IMR-90 (cell line): Measurements from ENCODE around the gene SPATA31E1. TPM values are rescaled to one million over a fixed set of nuclear protein-coding genes. Genes with fewer than 3 reads are reported as not detected.

ENCODE experiments used
- ATAC-seq: fragments of 200-7000 bp; cut with Tn5 transposase; 2 replicates; pipeline ENCODE4 v1.9.1; 2020; ENCODE audit warnings: low read depth, mild to moderate bottlenecking, moderate library complexity
- BruUV-seq: library from RNA; stranded (reverse); fragments of 400-500 nt; replicated peaks from 2 replicates; lab custom pipeline; 2021; lab: Mats Ljungman, UMichigan
- CTCF ChIA-PET: fragments of 300-600 bp; formaldehyde crosslinking; extraction: SDS; loops from one replicate; lab custom pipeline; 2021; ENCODE audit warnings: antibody characterized with exemption; lab: Yijun Ruan, JAX
- POLR2A ChIA-PET: fragments of 300-600 bp; sonication (Branson Sonifier 250); formaldehyde crosslinking; loops from one replicate; lab custom pipeline; 2022; ENCODE audit warnings: antibody characterized with exemption; ENCODE audit not compliant: unreplicated experiment; lab: Charles Lee
- DNase-seq: peaks from one replicate; pipeline ENCODE4 v3.0.0; 2013
- H2AFZ ChIP-seq: replicated peaks from 2 replicates; pipeline ENCODE3; 2013; ENCODE audit warnings: low read length, mild to moderate bottlenecking; ENCODE audit not compliant: poor library complexity
- H2AK5ac ChIP-seq: 2 replicates; pipeline ENCODE4 v1.6.1; 2013; ENCODE audit warnings: low read depth, low read length, inconsistent platforms
- H2AK9ac ChIP-seq: replicated peaks from 2 replicates; pipeline ENCODE3; 2013; ENCODE audit warnings: mild to moderate bottlenecking, low read depth, low read length, moderate library complexity; ENCODE audit not compliant: poor library complexity
- H2BK120ac ChIP-seq: 2 replicates; pipeline ENCODE4 v1.6.1; 2013; ENCODE audit warnings: low read depth, low read length, inconsistent platforms
- H2BK15ac ChIP-seq: 3 replicates; pipeline ENCODE4 v1.6.1; 2013; ENCODE audit warnings: low read depth, low read length, inconsistent platforms
- H2BK20ac ChIP-seq: 2 replicates; pipeline ENCODE4 v1.6.1; 2013; ENCODE audit warnings: low read depth, mild to moderate bottlenecking, inconsistent platforms, low read length, moderate library complexity
- H2BK5ac ChIP-seq: 2 replicates; pipeline ENCODE4 v1.6.1; 2013; ENCODE audit warnings: mild to moderate bottlenecking, low read depth, low read length, inconsistent platforms; ENCODE audit not compliant: poor library complexity, severe bottlenecking
- H3K14ac ChIP-seq: replicated peaks from 2 replicates; pipeline ENCODE4 v1.6.1; 2013; ENCODE audit warnings: low read depth, low read length, inconsistent platforms
- H3K18ac ChIP-seq: 2 replicates; pipeline ENCODE4 v1.6.1; 2013; ENCODE audit warnings: low read depth, low read length, control low read depth
- H3K23ac ChIP-seq: 2 replicates; pipeline ENCODE4 v1.6.1; 2013; ENCODE audit warnings: low read depth, low read length, inconsistent platforms
- H3K27ac ChIP-seq: 2 replicates; pipeline ENCODE4 v1.5.1; 2013; ENCODE audit warnings: mild to moderate bottlenecking, control low read depth, low read length; ENCODE audit not compliant: insufficient read depth
- H3K27me3 ChIP-seq: 2 replicates; pipeline ENCODE4 v1.6.1; 2013; ENCODE audit warnings: low read length; ENCODE audit not compliant: control insufficient read depth, insufficient read depth
- H3K36me3 ChIP-seq: 2 replicates; pipeline ENCODE4 v1.6.1; 2013; ENCODE audit warnings: low read length, mixed read lengths; ENCODE audit not compliant: control insufficient read depth, insufficient read depth
- H3K4ac ChIP-seq: 2 replicates; pipeline ENCODE4 v1.6.1; 2013; ENCODE audit warnings: low read depth, low read length, inconsistent platforms
- H3K4me1 ChIP-seq: 2 replicates; pipeline ENCODE4 v1.6.1; 2013; ENCODE audit warnings: low read length, mixed read lengths; ENCODE audit not compliant: control insufficient read depth, insufficient read depth
- H3K4me2 ChIP-seq: 2 replicates; pipeline ENCODE4 v1.6.1; 2013; ENCODE audit warnings: low read depth, mild to moderate bottlenecking, control low read depth, low read length, moderate library complexity
- H3K4me3 ChIP-seq: 2 replicates; pipeline ENCODE4 v1.5.1; 2013; ENCODE audit warnings: low read depth, mild to moderate bottlenecking, control low read depth, low read length, moderate library complexity; ENCODE audit not compliant: insufficient read depth
- H3K56ac ChIP-seq: 2 replicates; pipeline ENCODE4 v1.6.1; 2013; ENCODE audit warnings: low read length, inconsistent platforms; ENCODE audit not compliant: insufficient read depth; ENCODE audit errors: extremely low read depth
- H3K79me1 ChIP-seq, 2 experiments: 2 replicates each; pipeline ENCODE4 v1.6.1; 2013; ENCODE audit warnings: low read length in 2 of 2, inconsistent platforms in 1 of 2, low read depth in 1 of 2
- H3K9ac ChIP-seq: 2 replicates; pipeline ENCODE4 v1.6.1; 2013; ENCODE audit warnings: low read depth, low read length, control low read depth
- H3K9me1 ChIP-seq: 2 replicates; pipeline ENCODE4 v1.6.1; 2013; ENCODE audit warnings: low read length, inconsistent platforms; ENCODE audit not compliant: insufficient read depth
- H3K9me3 ChIP-seq: 2 replicates; pipeline ENCODE4 v1.6.1; 2013; ENCODE audit warnings: low read length; ENCODE audit not compliant: control insufficient read depth, insufficient read depth
- H4K20me1 ChIP-seq: 2 replicates; pipeline ENCODE4 v1.6.1; 2013; ENCODE audit warnings: low read length, inconsistent platforms; ENCODE audit not compliant: insufficient read depth
- H4K5ac ChIP-seq: 2 replicates; pipeline ENCODE4 v1.6.1; 2013; ENCODE audit warnings: mild to moderate bottlenecking, low read depth, low read length, control low read depth
- H4K8ac ChIP-seq, 2 experiments: 2 replicates each; pipeline ENCODE4 v1.6.1; 2013; ENCODE audit warnings: low read depth in 2 of 2, low read length in 2 of 2, control low read depth in 1 of 2, inconsistent platforms in 1 of 2
- H4K91ac ChIP-seq: 2 replicates; pipeline ENCODE4 v1.6.1; 2013; ENCODE audit warnings: low read depth, low read length, inconsistent platforms; ENCODE audit not compliant: insufficient read depth
- CEBPB ChIP-seq: IDR thresholded peaks from 2 replicates; pipeline ENCODE4 v1.6.1; 2012; ENCODE audit warnings: low read depth, low read length, improper control_type of control experiment
- CHD1 ChIP-seq: IDR thresholded peaks from 2 replicates; pipeline ENCODE4 v1.6.1; 2012; ENCODE audit warnings: low read depth, low read length, improper control_type of control experiment
- ELK1 ChIP-seq: fragments of 150-350 bp; IDR thresholded peaks from 2 replicates; pipeline ENCODE4 v1.6.1; 2016; ENCODE audit warnings: low read depth, mild to moderate bottlenecking, low read length, moderate library complexity, borderline replicate concordance
- POLR2A ChIP-seq: IDR thresholded peaks from 2 replicates; pipeline ENCODE4 v1.6.1; 2012; ENCODE audit warnings: mild to moderate bottlenecking, low read depth, low read length
- RAD21 ChIP-seq: IDR thresholded peaks from 2 replicates; pipeline ENCODE4 v1.6.1; 2012; ENCODE audit warnings: low read length, improper control_type of control experiment
- RCOR1 ChIP-seq: IDR thresholded peaks from 2 replicates; pipeline ENCODE4 v1.6.1; 2012; ENCODE audit warnings: mild to moderate bottlenecking, low read length, improper control_type of control experiment; ENCODE audit not compliant: insufficient replicate concordance
- RFX5 ChIP-seq: IDR thresholded peaks from 2 replicates; pipeline ENCODE4 v1.8.0; 2012; ENCODE audit warnings: low read depth, mild to moderate bottlenecking, low read length, moderate library complexity
- SMC3 ChIP-seq: fragments of 150-350 bp; IDR thresholded peaks from 2 replicates; pipeline ENCODE4 v1.6.1; 2016; ENCODE audit warnings: low read depth, mild to moderate bottlenecking, antibody characterized with exemption, low read length, moderate library complexity
- WGBS, 2 experiments: methylation state at CpG; one replicate each; pipeline versions ENCODE4 v1.1.5 to v1.1.7; 2013; ENCODE audit warnings: missing lambda C conversion rate in 2 of 2; ENCODE audit not compliant: insufficient read length in 1 of 2; ENCODE audit errors: extremely low coverage in 2 of 2; 5-methylcytosine and 5-hydroxymethylcytosine counted together
- dilution Hi-C: fragments of 300-500 bp; cut with HindIII; formaldehyde crosslinking; loops from one replicate; pipeline ENCODE4 v1.14.3; 2018; ENCODE audit warnings: low sequenced_read_pairs; ENCODE audit not compliant: unreplicated experiment
- in situ Hi-C: fragments of 300-500 bp; cut with MboI; formaldehyde crosslinking; loops from 3 replicates; pipeline ENCODE4 v1.14.3; 2019; ENCODE audit warnings: low sequenced_read_pairs, inconsistent platforms, mixed read lengths
- intact Hi-C: fragments of 100-400 bp; cut with micrococcal nuclease; formaldehyde crosslinking; loops from 2 replicates; pipeline ENCODE4 v1.10.0; 2022
- polyA plus RNA-seq, 3 experiments: library from polyadenylated mRNA; depleted of rRNA; stranded (reverse); fragments of >200 nt; gene quantifications; 2 replicates each; pipeline ENCODE4 v1.2.3, GENCODE V29; 2012; ENCODE audit warnings: low replicate concordance in 1 of 3
- total RNA-seq: library from RNA; depleted of rRNA; stranded (reverse); fragments of >200 nt; gene quantifications from 2 replicates; pipeline ENCODE4 v1.2.3, GENCODE V29; 2012

Gene SPATA31E1
- total and polyA plus RNA-seq, 2 of the 4 experiments (the other 2 are of a cell fraction), result 0.03 TPM; not detected in 1

DNA sequence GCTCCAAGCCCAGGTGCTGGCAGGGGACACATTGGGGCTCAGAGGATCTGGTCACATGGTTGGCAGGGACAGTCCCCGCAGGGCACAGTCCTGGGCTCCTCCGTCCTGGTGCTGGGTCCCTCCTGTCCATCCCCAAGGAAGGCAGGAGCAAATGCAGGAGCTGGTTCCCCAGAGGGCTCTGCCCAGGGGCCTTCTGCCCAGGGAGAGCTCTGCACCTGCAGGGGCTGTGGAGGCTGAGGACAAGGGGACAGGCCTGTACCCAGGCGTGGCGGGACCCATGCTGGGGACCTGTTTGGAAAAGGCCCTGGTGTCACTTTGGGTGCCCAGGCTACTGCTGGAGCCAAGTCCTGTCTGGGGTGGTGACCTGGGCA is 7.2 kb downstream of the SPATA31E1 start:
- no peaks in the 10 kb centered on the region for H4K20me1 ChIP-seq
- H3K27ac ChIP-seq, result no peak overlapping the region
- H2BK20ac ChIP-seq, result no peak overlapping the region
- ATAC-seq (no peak), DNase-seq (no peak)
- no peak overlapping the region for H2BK15ac ChIP-seq
- H3K4me3 ChIP-seq, result no peak overlapping the region
- H3K9me3 ChIP-seq, result no peaks in the 10 kb centered on the region
- H3K27me3 ChIP-seq, result no peaks in the 10 kb centered on the region
- no peak overlapping the region for H2AK5ac ChIP-seq
- no CpG with 5 or more reads among the region's 4 CpGs for WGBS, 2 experiments
- H3K4ac ChIP-seq, result no peak overlapping the region
- ChIA-PET CTCF (no interaction called here), POLR2A (no interaction called here)
- peaks cover 2% of the 10 kb centered on the region; the same call in 1 of the 2 replicates for H3K4me1 ChIP-seq
- no peak overlapping the region for H3K14ac ChIP-seq
- no peak overlapping the region for H2BK120ac ChIP-seq
- no peaks in the 10 kb centered on the region for H3K36me3 ChIP-seq
- H3K79me1 ChIP-seq, result no peaks in the 10 kb centered on the region
- no peak overlapping the region for H4K91ac ChIP-seq
- H3K23ac ChIP-seq, result no peak overlapping the region
- dilution Hi-C loops (no loop called here), intact Hi-C loops (no loop called here), in situ Hi-C loops (no loop called here)
- H3K56ac ChIP-seq, result no peak overlapping the region
- H2BK5ac ChIP-seq, result no peak overlapping the region
- TF ChIP-seq ELK1 (no peak), POLR2A (no peak), SMC3 (no peak), RFX5 (no peak), CHD1 (no peak), RCOR1 (no peak), CEBPB (no peak), RAD21 (no peak)
- no peak overlapping the region for H4K5ac ChIP-seq
- no peaks in the 10 kb centered on the region for H3K9me1 ChIP-seq
- H2AFZ ChIP-seq, result no peak overlapping the region
- no TSS peak for BruUV-seq
- H3K9ac ChIP-seq, result no peak overlapping the region
- no peak overlapping the region for H2AK9ac ChIP-seq
- no peak overlapping the region for H4K8ac ChIP-seq
- H3K18ac ChIP-seq, result no peak overlapping the region
- no peak overlapping the region for H3K4me2 ChIP-seq
